ENCODE measurements around the gene AFMID. TPM values are rescaled to one million over a fixed set of nuclear protein-coding genes. Genes with fewer than 3 reads are reported as not detected.
"Not testable (repeated sequence)": the region's sequence is repeated elsewhere in the genome, so short reads cannot be mapped to it uniquely, and the experiment has no call there.

The AFMID gene, protein sequence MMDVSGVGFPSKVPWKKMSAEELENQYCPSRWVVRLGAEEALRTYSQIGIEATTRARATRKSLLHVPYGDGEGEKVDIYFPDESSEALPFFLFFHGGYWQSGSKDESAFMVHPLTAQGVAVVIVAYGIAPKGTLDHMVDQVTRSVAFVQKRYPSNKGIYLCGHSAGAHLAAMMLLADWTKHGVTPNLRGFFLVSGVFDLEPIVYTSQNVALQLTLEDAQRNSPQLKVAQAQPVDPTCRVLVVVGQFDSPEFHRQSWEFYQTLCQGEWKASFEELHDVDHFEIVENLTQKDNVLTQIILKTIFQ
- 36.7 TPM for polyA plus RNA-seq (ENCODE audit: insufficient read length)

DNA sequence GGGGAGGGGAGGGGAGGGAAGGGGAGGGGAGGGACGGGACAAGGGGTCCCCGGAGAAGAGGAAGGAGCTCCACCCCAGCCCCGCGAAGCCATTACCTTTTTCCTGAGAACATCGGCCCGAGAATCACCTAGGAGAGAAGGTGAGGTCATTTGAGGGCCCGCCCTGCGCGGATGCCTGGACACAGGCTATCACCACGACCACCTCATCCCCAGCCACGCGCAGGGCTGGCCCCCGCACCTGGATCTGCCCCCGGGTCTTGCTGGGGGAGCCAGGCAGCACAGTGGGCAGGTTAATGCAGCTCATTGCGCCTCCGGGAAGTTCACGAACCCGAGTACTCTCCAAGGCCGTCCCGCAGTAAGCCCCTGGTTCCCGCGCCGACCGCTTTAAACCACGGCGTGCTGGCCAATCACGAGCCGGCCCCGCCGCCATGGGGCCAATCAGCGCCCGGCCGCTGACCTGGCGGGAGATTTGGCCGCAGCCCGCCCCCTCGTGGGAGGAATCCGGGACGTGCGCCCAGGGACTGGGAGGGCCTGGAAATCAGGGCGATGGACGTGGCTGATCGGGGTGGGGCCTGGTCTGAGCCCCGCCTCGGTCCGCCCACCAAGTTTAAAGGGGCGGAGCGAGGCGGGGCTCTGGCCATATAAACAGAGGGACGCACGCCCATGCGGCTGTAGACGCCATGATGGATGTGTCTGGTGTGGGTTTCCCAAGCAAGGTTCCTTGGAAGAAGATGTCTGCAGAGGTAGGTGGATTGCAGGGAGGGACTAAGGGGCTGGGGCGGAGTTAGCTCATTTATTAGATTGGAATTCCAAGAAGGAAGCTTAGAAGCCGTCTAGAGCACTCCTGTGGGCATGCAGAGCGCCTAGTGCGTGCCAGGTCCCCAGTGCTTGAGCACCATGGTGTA, at the start of gene AFMID, which contains the start of gene TK1:
AFMID (plus strand) TSS at position 671 of the 904 bp plus-strand sequence; CDS start at position 680, 9 bp downstream.
TK1 (minus strand) TSS at position 361 of the 904 bp plus-strand sequence; CDS start at position 303, 58 bp downstream.
- DNase-seq (ENCODE audit: low read depth), result peak; percentile 72

DNA sequence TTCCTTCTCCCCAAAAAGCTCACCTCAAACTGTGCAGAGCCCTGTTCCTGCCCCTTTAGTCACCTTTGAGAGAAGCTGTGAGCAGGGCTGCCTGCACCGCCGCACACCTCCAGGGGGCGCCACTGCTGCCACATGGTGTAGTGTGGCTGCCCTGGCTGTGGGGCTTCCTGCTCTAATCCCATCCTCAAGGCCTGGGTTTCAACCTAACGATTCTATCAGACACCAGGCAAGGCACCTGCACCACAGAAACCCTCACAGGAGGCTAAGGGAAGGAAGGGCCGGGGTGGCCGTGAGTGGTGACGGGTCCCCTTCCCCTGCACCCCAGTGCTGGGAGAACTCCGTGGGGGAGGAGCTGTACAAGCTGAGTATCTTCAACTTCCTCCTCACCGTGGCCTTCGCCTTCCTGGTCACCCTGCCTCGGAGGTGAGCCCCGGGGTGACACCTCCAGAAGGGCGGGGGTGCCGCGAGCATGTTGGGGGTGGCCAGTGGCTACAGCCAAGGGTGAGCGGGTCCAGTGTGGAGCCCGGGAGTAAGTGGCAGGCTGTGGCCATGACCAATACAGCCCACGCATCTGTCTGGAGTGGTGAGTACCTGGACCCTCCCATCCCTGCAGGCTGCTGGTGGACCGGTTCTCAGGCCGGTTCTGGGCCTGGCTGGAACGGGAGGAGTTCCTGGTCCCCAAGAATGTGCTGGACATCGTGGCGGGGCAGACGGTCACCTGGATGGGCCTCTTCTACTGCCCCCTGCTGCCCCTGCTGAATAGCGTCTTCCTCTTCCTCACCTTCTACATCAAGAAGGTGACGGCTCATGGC, 49.6 kb upstream of the AFMID start:
- DNase-seq (ENCODE audit: low read depth), result no peak

DNA sequence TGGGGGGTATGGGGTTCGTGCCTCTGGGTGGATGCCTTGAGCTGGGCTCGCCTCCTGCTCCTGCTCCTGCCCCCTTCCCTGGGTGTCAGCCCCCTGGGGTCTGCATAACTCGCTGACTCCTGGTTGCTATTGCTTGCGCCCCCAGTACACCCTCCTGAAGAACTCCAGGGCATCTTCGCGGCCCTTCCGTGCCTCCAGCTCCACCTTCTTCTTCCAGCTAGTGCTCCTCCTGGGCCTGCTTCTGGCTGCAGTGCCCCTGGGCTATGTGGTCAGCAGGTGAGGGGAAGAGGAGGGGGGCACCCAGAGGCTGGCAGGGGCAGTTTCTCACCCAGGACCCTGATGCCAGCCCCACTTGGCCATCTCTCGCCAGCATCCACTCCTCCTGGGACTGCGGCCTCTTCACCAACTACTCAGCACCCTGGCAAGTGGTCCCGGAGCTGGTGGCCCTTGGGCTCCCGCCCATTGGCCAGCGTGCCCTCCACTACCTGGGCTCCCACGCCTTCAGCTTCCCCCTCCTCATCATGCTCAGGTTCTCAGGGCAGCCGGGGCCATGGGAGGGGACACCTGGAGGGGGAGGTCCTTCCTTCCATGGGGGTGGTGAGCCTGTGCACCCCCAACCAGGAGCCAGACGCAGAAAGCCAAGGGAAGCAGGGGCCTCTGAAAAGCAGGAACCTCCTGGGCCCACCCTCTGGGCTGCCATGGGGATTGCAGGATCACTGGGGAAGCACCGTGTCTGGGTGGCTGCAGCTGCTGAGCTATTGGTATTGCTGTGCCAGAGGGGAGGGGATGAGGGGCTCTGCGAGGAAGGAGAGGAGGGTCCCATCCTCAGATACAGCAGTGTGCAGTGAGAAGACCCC, 48.7 kb upstream of the AFMID start:
- no peak for DNase-seq (ENCODE audit: low read depth)

DNA sequence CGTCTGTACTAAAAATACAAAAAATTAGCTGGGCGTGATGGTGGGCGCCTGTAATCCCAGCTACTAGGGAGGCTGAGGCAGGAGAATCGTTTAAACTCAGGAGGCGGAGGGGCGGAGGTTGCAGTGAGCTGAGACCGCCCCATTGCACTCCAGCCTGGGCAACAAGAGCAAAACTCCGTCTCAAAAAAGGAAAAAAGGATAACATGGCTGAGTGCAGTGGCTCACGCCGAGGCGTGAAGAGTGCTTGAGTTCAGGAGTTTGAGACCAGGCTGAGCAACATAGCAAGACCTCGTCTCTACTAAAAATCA, 47.3 kb upstream of the AFMID start:
- not testable (repeated sequence) for DNase-seq (ENCODE audit: low read depth)

DNA sequence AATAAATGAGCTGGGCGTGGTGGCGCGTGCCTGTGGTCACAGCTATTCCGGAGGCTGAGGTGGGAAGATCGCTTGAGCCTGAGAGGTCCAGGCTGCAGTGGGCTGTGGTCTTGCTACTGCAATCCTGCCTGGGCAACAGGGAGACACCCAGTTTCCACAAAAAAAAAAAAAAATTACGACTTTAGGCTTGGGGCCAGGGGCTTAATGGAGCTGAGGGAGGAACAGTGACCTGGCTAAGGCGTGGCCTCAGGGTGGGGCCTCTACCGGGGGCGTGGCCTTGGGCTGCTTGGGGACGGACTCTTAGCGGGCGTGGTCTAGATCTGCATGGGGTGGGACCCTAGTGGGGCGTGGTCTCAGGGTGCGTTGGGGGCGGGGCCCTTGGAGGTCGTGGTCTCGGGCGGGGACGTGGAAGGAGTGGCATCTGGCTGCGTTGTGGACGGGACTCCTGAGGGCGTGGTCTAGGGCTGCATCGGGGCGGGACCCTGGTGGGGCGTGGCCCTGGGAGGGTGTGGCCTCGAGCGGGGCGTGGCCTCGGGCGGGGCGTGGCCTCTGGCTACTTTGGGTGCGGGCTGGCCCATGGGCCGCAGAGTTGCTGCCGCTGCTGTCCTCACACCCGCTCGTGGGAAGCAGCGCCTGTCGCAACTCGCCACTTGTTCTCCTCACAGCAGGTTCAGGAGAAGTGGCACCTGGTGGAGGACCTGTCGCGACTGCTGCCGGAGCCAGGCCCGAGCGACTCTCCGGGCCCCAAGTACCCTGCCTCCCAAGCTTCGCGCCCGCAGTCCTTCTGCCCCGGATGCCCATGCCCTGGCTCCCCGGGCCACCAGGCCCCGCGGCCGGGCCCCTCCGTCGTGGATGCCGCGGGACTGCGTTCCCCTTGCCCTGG, 46.8 kb upstream of the AFMID start:
- DNase-seq (ENCODE audit: low read depth), result no peak

DNA sequence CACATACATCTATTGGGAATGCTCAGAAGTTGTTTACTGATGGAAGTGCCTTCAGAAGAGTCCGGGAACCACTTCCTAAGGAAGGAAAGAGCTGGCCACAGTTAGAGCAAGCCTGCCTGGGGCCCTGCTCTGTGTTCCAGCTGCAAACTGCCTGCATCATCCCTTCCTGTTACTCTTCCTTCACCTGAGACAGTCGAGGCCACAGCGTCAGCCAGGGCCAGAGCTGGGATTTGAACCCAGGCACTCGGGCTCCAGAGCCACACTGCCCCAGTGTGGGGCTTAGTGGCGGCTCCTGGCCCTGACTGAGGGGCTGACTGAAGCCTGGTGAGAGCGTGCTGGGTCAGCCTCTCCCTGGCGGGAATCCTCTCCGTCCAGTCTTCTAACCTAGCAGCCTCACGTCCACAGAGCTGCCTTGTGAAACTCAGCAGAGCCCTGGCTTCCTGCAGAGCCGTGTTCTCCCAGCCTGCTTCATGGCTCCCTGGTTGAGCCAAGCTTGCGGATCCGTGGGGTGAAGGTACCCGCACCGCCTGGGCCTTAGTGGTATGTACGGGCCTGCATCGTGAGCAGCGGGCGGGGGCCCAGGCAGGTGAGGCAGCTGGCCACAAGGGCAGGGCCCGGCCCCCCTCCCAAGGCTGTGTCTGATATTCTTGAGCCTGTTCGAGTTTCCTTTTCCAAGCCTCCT, 45.6 kb upstream of the AFMID start:
- no peak for DNase-seq (ENCODE audit: low read depth)

DNA sequence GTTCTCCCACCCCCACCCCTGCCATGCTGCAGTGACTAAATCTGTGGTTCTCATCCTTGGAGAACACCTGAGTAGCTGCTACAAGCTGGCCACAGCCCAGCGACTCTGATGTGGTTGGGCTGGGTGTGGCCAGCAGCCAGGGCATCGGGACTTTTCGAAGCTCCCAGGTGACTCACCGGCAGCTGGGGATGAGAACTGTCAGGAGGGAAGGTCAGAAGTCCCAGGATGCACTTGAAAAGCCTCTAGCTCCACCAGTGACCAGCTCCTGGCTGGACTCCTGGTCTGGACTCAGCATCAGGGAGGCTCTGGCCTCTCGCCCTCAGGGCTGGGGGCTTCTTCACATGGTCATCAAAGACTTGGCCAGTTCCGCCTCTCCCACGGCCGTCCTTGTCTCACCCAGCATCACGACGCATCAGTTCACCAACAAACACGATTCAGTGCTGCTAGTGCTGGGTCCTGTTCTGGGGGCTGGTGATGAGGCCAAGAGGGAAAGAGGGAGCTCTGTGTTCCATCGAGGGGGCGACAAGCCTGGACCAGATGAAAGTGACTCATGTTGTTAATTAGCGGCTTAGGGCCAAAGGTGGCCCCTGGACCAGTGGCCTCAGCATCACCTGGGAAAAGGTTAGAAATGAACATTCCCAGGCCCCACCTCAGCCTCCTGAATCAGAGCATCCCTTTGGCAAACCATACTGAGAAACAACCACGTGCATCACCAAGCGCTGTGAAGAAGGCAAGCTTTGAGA, 44.9 kb upstream of the AFMID start:
- DNase-seq (ENCODE audit: low read depth), result no peak

DNA sequence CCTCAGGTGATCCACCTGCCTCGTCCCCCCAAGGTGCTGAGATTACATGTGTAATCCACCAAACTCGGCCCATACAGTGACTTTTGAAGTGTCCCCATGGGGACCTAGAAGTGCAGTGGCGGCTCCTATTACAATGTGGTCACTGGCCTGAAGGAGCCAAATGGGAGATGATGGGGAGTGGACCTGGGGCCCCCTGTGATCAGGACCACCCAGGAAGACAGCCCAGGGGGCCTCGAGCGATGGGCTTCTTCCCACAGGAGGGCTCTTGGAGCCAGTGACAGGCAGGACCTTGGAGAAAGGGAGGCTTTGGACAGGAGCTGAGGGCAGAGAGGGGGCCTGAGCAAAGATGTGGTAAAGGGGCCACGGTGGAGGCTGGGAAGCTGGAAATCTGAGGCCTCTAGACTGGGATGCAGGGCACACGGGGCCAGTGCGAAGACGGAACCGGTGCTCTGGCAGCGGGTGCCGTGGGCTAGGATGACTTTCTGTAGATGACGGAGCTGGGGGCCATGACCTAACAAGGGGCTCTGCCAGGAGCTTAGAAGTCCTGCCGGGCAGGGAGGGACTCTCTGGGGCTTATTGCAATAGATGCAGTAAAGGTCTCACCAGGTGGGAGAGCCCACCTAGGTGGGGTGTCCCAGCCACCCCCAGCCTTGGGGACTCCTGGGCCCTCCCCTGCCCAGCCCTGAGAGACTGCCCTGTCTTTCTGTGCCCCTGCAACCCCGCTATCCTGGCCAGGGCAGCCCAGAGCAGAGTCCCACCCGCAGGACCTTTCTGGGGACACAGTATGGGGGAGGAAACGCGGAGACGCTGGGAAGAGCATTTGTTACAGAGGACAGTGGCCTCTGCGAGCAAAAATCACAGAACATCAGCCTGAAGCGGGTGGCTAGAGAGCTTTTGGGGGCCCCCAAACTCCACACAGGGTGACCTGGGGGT, 43.7 kb upstream of the AFMID start:
- no peak for DNase-seq (ENCODE audit: low read depth)

DNA sequence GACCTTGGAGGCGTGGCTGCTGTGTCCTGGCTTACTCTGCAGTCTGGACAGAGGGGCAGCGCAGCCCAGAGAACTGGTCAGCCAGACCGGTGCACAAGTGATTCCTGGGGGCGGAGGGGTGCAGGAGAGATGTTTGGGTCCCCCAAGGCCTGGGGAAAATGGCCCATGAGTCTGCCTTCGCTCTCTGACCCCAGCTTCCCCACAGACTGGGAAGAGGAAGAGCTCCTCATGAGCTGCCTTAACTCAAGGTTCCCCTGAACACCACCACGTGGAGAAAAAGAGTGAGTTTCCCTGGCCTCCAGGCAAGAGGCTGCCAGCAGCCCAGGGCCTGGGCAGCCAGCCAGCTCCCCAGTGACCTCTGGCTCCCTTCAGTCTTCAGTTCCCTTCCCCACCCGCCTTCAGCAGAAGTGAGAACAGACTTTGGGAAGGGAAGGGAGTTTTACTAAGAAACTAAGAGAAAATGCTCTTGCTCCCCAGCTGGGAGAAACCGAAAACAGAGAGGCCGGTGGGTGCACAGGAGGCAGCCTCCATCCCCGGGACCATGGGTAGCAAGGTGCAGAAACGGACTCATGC, 42.9 kb upstream of the AFMID start:
- peak; percentile 75 for DNase-seq (ENCODE audit: low read depth)

DNA sequence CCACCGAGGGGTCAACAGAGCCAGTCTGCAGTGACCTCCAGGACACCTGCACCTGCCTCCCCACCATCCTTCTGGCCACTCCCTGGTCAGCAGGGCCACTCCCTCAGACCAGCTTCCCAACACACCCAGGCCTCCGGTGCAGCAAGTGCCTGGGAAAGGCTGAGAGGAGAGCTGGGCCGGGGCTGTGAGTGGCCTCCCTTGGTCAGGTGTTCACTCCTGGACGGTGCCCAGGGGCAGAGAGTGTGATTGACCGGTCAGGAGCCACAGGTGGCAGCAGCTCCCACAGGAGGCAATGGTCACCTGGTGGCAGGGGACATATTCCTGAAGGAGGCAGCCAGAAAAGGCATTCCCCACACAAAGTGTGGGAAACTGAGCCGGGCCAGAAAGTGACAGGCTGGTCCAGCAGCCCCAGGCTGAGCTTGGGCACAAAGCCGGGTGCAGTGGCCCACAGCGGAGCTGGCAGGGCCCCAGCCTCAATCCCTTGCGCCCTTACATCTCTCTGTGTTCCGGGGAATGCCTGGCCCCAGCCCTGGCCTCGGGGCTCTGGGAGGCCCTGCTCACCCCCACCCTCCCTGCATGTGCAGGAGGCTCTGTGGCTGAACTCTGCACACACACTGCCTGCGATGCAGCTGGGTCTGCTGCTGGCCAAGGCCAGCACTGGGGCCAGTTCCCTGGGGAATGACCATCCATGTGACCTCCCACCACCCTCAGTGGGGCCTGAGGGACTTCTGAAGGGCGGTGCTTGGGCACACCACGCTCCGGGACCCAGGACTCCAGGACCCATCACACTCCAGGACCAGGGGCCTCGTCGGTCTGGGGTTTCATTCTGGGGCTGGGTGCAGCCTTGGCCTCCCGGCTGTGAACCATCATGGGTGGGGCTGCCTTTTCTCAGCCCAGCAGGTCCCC, 42.2 kb upstream of the AFMID start:
- DNase-seq (ENCODE audit: low read depth), result no peak

DNA sequence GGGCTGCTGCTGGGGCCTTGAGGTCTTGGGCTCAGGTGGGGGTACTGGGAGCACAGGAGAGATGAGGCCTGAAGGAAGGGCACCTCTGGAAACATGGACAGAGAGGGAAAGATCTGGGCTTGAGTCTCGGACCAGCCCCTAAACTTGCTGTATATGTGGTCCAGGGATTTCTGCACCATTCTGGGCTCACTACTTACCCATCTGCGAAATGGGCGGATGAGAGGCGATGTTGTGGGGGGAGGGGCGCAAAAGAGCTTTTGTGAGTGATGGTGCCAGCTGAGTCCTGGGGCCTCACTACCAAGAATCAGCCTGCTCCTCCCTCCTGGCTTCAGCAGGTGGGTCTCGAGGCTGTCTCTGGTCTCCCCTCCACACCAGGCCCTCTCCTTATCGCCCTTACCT, 40.7 kb upstream of the AFMID start:
- DNase-seq (ENCODE audit: low read depth), result no peak

DNA sequence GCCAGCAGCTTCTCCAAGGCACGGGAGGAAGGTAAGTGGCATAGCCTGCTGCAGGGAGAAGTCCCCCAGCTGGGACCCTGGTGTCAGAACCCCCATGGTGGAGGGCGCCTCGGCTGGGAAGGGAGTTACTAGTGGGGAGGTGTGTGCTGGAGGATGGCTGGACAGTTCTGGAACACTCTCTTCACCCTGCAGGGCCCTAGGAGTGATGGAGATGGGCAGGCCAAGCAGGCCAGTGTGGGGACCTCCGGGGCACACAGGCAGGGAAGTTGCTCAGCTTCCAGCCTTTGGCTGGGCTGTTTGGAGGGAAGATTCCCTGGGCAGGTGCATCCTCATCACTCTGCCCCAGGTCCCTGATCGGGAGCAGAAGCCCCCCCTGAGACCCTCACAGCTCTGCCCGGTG, 40.3 kb upstream of the AFMID start:
- DNase-seq (ENCODE audit: low read depth), result no peak

DNA sequence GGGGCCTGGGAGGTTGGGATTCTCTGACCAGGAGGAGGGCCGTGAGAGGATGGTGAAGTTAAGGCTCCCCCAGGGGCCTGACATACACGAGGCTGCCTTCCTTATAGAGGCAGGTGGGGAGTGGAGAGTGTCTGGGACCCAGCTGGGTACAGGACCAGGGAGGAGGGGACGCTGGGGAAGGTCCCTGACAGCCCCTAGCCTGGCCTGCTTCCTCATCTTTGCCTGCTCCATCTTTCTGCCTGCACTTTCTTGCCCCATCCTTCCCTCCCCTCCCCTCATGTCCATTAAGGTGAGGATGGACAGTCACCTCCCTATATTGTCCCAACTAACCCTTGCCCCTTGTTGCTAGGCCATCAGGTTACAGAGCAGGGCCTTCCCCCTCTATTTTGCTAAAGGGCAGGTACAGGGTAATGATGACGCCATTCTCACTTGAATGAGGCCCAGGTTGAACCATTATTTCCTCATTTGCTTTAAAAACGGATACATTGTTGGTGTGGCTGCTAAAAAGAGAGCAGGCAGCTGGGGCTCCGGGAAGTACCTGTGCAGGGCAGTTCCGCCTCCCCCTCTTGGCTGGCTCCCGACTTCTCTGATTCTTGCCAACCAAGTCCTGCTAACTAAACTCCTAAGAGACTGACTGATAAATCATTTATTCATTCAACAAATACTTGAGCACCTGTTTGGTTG, 39.7 kb upstream of the AFMID start:
- DNase-seq (ENCODE audit: low read depth), result no peak

DNA sequence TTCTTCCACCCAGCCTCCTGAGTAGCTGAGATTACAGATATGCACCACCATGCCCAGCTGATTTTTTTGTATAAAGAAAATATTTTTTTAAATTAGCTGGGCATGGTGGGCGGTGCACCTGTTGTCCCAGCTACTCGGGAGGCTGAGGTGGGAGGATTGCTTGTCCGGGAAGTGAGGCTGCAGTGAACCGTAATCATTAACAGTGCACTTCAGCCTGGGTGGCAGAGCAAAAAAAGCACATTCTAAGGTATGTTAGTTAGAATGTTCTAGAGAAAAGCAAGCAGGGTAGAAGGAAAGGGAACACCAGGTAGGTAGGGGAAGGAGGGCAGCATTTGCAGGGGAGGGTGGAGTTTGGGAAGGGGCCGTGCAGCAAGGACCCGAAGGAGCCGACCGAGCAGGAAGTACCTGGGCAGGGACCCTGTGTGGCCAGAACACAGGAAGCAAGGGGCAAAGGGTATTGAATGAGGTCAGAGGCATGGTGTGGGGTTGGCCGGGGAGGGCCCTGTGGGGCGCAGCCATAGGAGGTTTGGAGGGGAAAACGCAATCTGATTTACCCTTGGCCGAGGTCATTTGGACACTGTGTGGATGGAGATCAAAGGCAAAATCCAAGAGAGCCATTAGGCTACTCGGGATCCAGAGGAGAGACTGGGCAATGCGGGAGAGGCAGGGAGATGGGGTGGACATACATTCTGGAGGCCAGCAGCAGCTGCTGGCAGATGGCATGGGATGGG, 38.7 kb upstream of the AFMID start:
- DNase-seq (ENCODE audit: low read depth), result no peak

DNA sequence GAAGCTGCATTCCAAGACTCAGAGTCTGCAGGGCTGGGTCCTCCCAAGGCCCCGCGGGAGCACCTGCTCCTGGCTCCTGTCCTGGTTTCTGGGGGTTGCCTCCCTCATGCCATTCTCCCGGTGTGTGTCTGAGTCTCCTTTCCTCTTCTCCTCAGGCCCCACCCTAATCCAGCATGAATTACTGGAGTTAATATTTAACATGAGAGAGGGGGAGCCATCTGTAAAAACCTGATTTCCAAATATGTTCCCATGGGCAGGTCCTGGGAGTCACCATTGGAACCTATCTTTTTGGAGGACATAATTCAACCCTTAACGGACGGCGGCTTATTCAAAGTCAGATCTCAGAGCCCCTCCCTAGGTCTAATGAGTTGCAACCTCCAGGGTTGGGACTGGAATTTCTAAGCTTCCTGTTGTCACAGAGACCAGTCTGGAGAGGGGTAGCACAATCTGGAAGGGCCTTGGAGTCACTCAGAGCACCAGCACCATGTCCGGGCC, 35.6 kb upstream of the AFMID start:
- no peak for DNase-seq (ENCODE audit: low read depth)

Measured in forelimb muscle (tissue), 1 donor.